ENCODE results near the gene UGT1A8. TPM values are rescaled to one million over a fixed set of nuclear protein-coding genes. Genes with fewer than 3 reads are reported as not detected.

The UGT1A8 gene
- total RNA-seq, 1 donor from 2014 or later = not detected

DNA sequence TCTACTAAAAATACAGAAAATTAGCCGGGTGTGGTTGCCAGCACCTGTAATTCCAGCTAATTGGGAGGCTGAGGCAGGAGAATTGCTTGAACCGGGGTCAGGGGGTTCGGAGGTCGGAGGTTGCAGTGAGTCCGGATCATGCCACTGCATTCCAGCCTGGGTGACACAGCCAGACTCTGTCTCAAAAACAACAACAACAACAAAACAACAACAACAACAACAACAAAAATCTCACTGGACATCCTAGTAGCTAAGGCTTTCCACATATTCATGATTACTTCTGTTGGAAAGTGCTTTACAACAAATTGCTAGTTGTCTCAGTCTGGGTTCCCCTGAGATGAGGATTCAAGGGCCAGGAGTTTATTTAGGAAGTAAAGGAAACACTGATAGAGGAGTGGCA is 156.4 kb downstream of the UGT1A8 start:
- TF ChIP-seq POLR2A (IDR thresholded peaks at IDR 0.05) (no peak), POLR2AphosphoS5 (IDR thresholded peaks at IDR 0.05; ENCODE audit: insufficient read depth in 1 of 2, low read depth in 1 of 2) (no peak)
- TF ChIP-seq, protein P1, sequence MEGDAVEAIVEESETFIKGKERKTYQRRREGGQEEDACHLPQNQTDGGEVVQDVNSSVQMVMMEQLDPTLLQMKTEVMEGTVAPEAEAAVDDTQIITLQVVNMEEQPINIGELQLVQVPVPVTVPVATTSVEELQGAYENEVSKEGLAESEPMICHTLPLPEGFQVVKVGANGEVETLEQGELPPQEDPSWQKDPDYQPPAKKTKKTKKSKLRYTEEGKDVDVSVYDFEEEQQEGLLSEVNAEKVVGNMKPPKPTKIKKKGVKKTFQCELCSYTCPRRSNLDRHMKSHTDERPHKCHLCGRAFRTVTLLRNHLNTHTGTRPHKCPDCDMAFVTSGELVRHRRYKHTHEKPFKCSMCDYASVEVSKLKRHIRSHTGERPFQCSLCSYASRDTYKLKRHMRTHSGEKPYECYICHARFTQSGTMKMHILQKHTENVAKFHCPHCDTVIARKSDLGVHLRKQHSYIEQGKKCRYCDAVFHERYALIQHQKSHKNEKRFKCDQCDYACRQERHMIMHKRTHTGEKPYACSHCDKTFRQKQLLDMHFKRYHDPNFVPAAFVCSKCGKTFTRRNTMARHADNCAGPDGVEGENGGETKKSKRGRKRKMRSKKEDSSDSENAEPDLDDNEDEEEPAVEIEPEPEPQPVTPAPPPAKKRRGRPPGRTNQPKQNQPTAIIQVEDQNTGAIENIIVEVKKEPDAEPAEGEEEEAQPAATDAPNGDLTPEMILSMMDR (IDR thresholded peaks at IDR 0.05) = no peak
- no peak for DNase-seq (ENCODE audit: extremely low spot score in 2 of 2)
- Histone ChIP-seq H3K27ac (no peak overlapping the region), H3K4me3 (no peak overlapping the region), H3K36me3 (no peaks in the 10 kb centered on the region), H3K4me1 (no peaks in the 10 kb centered on the region), H3K27me3 (no peaks in the 10 kb centered on the region), H3K9me3 (no peaks in the 10 kb centered on the region)
- intact Hi-C loops (cut with DNase I) = no loop called here

DNA sequence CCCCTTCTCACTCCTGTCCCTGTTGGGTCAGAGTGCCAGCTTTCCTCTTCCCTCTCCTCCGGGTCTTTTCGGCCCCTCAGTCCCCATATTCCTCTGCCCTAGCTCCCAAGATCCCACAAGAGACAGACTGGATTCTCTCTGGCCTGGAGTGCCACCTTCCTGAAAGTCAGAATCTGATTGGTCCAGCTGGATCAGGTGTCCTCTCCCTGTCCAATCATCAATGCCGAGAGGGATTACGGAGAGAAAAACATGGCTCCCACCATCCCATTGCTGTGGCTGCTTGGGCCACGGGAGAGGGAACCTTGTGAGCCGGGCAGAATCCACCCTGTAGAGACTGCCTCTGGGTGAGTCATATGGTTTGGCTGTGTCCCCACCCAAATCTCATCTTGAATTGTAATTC is 158.0 kb downstream of the UGT1A8 start:
- Histone ChIP-seq H3K9me3 (no peaks in the 10 kb centered on the region), H3K36me3 (no peaks in the 10 kb centered on the region), H3K4me1 (no peaks in the 10 kb centered on the region), H3K27me3 (no peaks in the 10 kb centered on the region), H3K27ac (no peak overlapping the region), H3K4me3 (no peak overlapping the region)
- intact Hi-C loops (cut with DNase I) = no loop called here
- no peak for DNase-seq (ENCODE audit: extremely low spot score in 2 of 2)
- TF ChIP-seq, protein P1 (IDR thresholded peaks at IDR 0.05) = no peak
- TF ChIP-seq POLR2AphosphoS5 (IDR thresholded peaks at IDR 0.05; ENCODE audit: insufficient read depth in 1 of 2, low read depth in 1 of 2) = no peak
- no peak for TF ChIP-seq POLR2A (IDR thresholded peaks at IDR 0.05)

DNA sequence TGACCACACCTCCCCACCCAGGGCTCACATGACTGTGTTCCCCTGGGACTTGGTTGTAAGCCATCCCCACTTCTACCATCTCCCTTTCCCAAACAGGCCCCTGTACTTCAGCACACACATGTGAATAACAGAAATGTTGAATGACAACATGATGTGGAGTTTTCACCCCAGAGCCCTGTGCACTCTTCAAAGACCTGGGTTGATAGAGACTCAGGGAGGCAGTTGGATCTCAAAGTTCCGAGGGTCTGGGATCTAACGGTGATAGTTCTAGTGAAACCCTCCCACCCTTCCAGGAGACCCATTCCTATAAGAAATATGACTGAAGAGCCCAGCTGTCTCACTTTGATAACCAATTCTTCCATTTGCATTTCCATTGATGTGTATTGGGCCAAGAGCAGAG is 160.6 kb downstream of the UGT1A8 start, which contains the start of gene MROH2A:
MROH2A (plus strand) TSS at position 301 of the 400 bp plus-strand sequence. CDS start 1,029 bp downstream, outside the sequence.
- Histone ChIP-seq H3K9me3 (no peaks in the 10 kb centered on the region), H3K36me3 (no peaks in the 10 kb centered on the region), H3K27me3 (no peaks in the 10 kb centered on the region), H3K27ac (no peak within 1 kb of the TSS), H3K4me3 (no peak within 1 kb of the TSS), H3K4me1 (no peaks in the 10 kb centered on the region)
- DNase-seq (ENCODE audit: extremely low spot score in 2 of 2) = no peak
- intact Hi-C loops (cut with DNase I) = no loop called here
- TF ChIP-seq POLR2A (IDR thresholded peaks at IDR 0.05) (no peak), POLR2AphosphoS5 (IDR thresholded peaks at IDR 0.05; ENCODE audit: insufficient read depth in 1 of 2, low read depth in 1 of 2) (no peak)
- TF ChIP-seq, protein P1 (IDR thresholded peaks at IDR 0.05) = no peak

DNA sequence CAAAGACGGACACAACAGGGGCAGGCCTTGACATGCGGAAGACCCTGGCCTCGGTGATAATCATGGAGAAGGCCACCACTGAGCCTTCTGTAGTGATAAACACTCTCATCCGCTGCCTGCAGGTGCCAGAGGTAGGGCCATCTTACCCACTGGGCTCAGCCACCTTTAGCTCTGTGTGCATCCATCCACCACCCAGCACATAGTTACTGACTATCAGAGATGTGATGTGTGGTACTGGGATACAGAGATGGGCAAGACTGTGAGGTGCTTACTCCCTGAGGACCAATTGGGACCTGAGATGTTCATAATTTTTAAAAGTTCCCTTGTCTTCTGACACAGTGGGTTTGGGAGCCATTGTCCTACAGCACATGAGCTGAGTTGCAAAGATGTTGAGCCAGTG is 162.3 kb downstream of the UGT1A8 start:
- TF ChIP-seq, protein P1 (IDR thresholded peaks at IDR 0.05) = no peak
- TF ChIP-seq POLR2AphosphoS5 (IDR thresholded peaks at IDR 0.05; ENCODE audit: insufficient read depth in 1 of 2, low read depth in 1 of 2) (no peak), POLR2A (IDR thresholded peaks at IDR 0.05) (no peak)
- intact Hi-C loops (cut with DNase I) = no loop called here
- no peaks in the 10 kb centered on the region for H3K9me3 ChIP-seq
- H3K4me1 ChIP-seq = no peaks in the 10 kb centered on the region
- no peaks in the 10 kb centered on the region for H3K36me3 ChIP-seq
- DNase-seq (ENCODE audit: extremely low spot score in 2 of 2) = no peak
- no peak overlapping the region for H3K4me3 ChIP-seq
- H3K27ac ChIP-seq = no peak overlapping the region
- no peaks in the 10 kb centered on the region for H3K27me3 ChIP-seq

DNA sequence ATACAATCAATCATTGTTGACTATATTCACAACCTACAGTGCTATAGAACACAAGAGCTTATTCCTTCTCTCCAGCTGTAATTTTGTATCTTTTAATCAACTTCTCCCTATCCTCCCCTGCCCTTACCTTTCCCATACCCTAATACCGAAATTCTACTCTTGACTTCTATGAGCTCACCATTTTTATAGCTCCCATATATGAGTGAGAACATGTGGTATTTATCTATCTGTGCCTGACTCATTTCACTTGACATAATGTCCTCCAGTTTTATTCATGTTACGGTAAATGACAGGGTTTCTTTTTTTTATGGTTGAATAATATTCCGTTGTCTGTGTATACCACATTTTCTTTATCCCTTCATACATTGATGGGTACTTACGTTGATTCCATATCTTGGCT is 163.3 kb downstream of the UGT1A8 start:
- no peaks in the 10 kb centered on the region for H3K27me3 ChIP-seq
- TF ChIP-seq POLR2A (IDR thresholded peaks at IDR 0.05) (no peak), POLR2AphosphoS5 (IDR thresholded peaks at IDR 0.05; ENCODE audit: insufficient read depth in 1 of 2, low read depth in 1 of 2) (no peak)
- TF ChIP-seq, protein P1 (IDR thresholded peaks at IDR 0.05) = no peak
- no peaks in the 10 kb centered on the region for H3K9me3 ChIP-seq
- intact Hi-C loops (cut with DNase I) = no loop called here
- no peaks in the 10 kb centered on the region for H3K36me3 ChIP-seq
- H3K4me1 ChIP-seq = no peaks in the 10 kb centered on the region
- no peak for DNase-seq (ENCODE audit: extremely low spot score in 2 of 2)
- H3K4me3 ChIP-seq = no peak overlapping the region
- no peak overlapping the region for H3K27ac ChIP-seq

All from vagina (tissue), 2 donors.